Skeletal muscle satellite cell (primary cell): ENCODE data around the gene WDR38. TPM values are rescaled to one million over a fixed set of nuclear protein-coding genes. Genes with fewer than 3 reads are reported as not detected.
A peak's percentile ranks its signal among the peaks of the same experiment; 100 is the strongest.

Source experiments
- H3K27me3 ChIP-seq: 2 replicates; pipeline ENCODE4 v1.7.0; 2013; ENCODE audit warnings: low read length; ENCODE audit not compliant: control insufficient read depth, insufficient read depth
- H3K36me3 ChIP-seq: 2 replicates; pipeline ENCODE4 v1.7.0; 2013; ENCODE audit warnings: mild to moderate bottlenecking, control low read depth, low read length; ENCODE audit not compliant: insufficient read depth
- H3K4me1 ChIP-seq: 2 replicates; pipeline ENCODE4 v1.7.0; 2013; ENCODE audit warnings: low read length; ENCODE audit not compliant: control insufficient read depth, insufficient read depth
- H3K4me2 ChIP-seq: 2 replicates; pipeline ENCODE4 v1.7.0; 2013; ENCODE audit warnings: mild to moderate bottlenecking, low read length
- H3K4me3 ChIP-seq: 2 replicates; pipeline ENCODE4 v1.7.0; 2013; ENCODE audit warnings: low read length
- H3K9ac ChIP-seq: 2 replicates; pipeline ENCODE4 v1.7.0; 2013; ENCODE audit warnings: mild to moderate bottlenecking, low read depth, low read length, moderate library complexity
- H3K9me3 ChIP-seq: replicated peaks from 2 replicates; pipeline ENCODE4 v1.7.0; 2013; ENCODE audit warnings: mild to moderate bottlenecking, control low read depth, low read length
- total RNA-seq: library from RNA; depleted of rRNA; stranded (reverse); fragments of >200 nt; gene quantifications from 2 replicates; pipeline ENCODE4 v1.2.3, GENCODE V29; 2012; rRNA removed

Gene WDR38
- total RNA-seq, result not detected in 2 replicates

GRCh38 chr9:124852829-124853531, at the start of gene WDR38:
Gene WDR38, plus strand, starts transcription at chr9:124853460. Its CDS starts 72 bp downstream, at chr9:124853532.
- Histone ChIP-seq H3K4me3 (peak within 1 kb of the TSS; percentile 61), H3K9ac (peak within 1 kb of the TSS; percentile 65)

GRCh38 chr9:124803911-124804310, 49.3 kb upstream of the WDR38 start:
- Histone ChIP-seq H3K9me3 (no peaks in the 10 kb centered on the region), H3K36me3 (no peaks in the 10 kb centered on the region), H3K4me1 (peaks cover 25% of the 10 kb centered on the region), H3K4me3 (no peak overlapping the region), H3K9ac (no peak overlapping the region), H3K4me2 (no peak overlapping the region), H3K27me3 (no peaks in the 10 kb centered on the region)

More at GRCh38 chr9:124852829-124853531, at the start of gene WDR38:
- H3K9me3 ChIP-seq, result no peaks in the 10 kb centered on the region
- H3K36me3 ChIP-seq, result peaks cover 20% of the 10 kb centered on the region
- peaks cover 13% of the 10 kb centered on the region for H3K4me1 ChIP-seq
- H3K27me3 ChIP-seq, result peaks cover 5% of the 10 kb centered on the region
- peak within 1 kb of the TSS; percentile 83 for H3K4me2 ChIP-seq

GRCh38 chr9:124805186-124805585, 48.1 kb upstream of the WDR38 start:
- no peak overlapping the region for H3K4me2 ChIP-seq
- no peaks in the 10 kb centered on the region for H3K27me3 ChIP-seq
- H3K36me3 ChIP-seq, result no peaks in the 10 kb centered on the region
- H3K4me3 ChIP-seq, result no peak overlapping the region
- peaks cover 27% of the 10 kb centered on the region for H3K4me1 ChIP-seq
- no peaks in the 10 kb centered on the region for H3K9me3 ChIP-seq
- H3K9ac ChIP-seq, result no peak overlapping the region

- H3K4me2 ChIP-seq, result no peak overlapping the region
- no peaks in the 10 kb centered on the region for H3K27me3 ChIP-seq
- no peak overlapping the region for H3K9ac ChIP-seq
- H3K4me1 ChIP-seq, result peaks cover 44% of the 10 kb centered on the region
- H3K9me3 ChIP-seq, result no peaks in the 10 kb centered on the region
- no peak overlapping the region for H3K4me3 ChIP-seq
- H3K36me3 ChIP-seq, result no peaks in the 10 kb centered on the region
Observed at GRCh38 chr9:124808246-124808956, 44.9 kb upstream of the WDR38 start.

GRCh38 chr9:124809211-124809610, 44.0 kb upstream of the WDR38 start:
- no peaks in the 10 kb centered on the region for H3K27me3 ChIP-seq
- H3K9ac ChIP-seq, result no peak overlapping the region
- no peaks in the 10 kb centered on the region for H3K9me3 ChIP-seq
- H3K4me1 ChIP-seq, result peaks cover 50% of the 10 kb centered on the region
- no peak overlapping the region for H3K4me3 ChIP-seq
- no peaks in the 10 kb centered on the region for H3K36me3 ChIP-seq
- no peak overlapping the region for H3K4me2 ChIP-seq

- Histone ChIP-seq H3K4me3 (no peak overlapping the region), H3K9me3 (no peaks in the 10 kb centered on the region), H3K27me3 (no peaks in the 10 kb centered on the region), H3K9ac (peak overlapping the region; percentile 60), H3K4me1 (peaks cover 47% of the 10 kb centered on the region), H3K4me2 (no peak overlapping the region), H3K36me3 (no peaks in the 10 kb centered on the region)
Observed at GRCh38 chr9:124809741-124810500, 43.3 kb upstream of the WDR38 start.

- Histone ChIP-seq H3K9me3 (no peaks in the 10 kb centered on the region), H3K4me2 (peak overlapping the region; percentile 55), H3K4me1 (peaks cover 41% of the 10 kb centered on the region), H3K36me3 (no peaks in the 10 kb centered on the region), H3K4me3 (peak overlapping the region; percentile 12), H3K9ac (peak overlapping the region; percentile 80), H3K27me3 (no peaks in the 10 kb centered on the region)
Observed at GRCh38 chr9:124810663-124811355, 42.5 kb upstream of the WDR38 start.

GRCh38 chr9:124812441-124812876, 40.8 kb upstream of the WDR38 start:
- H3K27me3 ChIP-seq, result no peaks in the 10 kb centered on the region
- no peaks in the 10 kb centered on the region for H3K9me3 ChIP-seq
- no peaks in the 10 kb centered on the region for H3K36me3 ChIP-seq
- H3K9ac ChIP-seq, result peak overlapping the region; percentile 59
- peaks cover 41% of the 10 kb centered on the region for H3K4me1 ChIP-seq
- peak overlapping the region; percentile 46 for H3K4me2 ChIP-seq
- no peak overlapping the region for H3K4me3 ChIP-seq

- Histone ChIP-seq H3K4me2 (peak overlapping the region; percentile 46), H3K36me3 (no peaks in the 10 kb centered on the region), H3K4me3 (no peak overlapping the region), H3K27me3 (no peaks in the 10 kb centered on the region), H3K9ac (peak overlapping the region; percentile 59), H3K9me3 (no peaks in the 10 kb centered on the region), H3K4me1 (peaks cover 41% of the 10 kb centered on the region)
Observed at GRCh38 chr9:124813041-124813440, 40.2 kb upstream of the WDR38 start.

GRCh38 chr9:124813501-124814163, 39.6 kb upstream of the WDR38 start:
- H3K9ac ChIP-seq, result no peak overlapping the region
- peaks cover 45% of the 10 kb centered on the region for H3K4me1 ChIP-seq
- no peaks in the 10 kb centered on the region for H3K9me3 ChIP-seq
- H3K36me3 ChIP-seq, result no peaks in the 10 kb centered on the region
- H3K27me3 ChIP-seq, result no peaks in the 10 kb centered on the region
- H3K4me2 ChIP-seq, result peak overlapping the region; percentile 46
- H3K4me3 ChIP-seq, result no peak overlapping the region
